ENCODE measurements around the gene TICAM1. TPM values are rescaled to one million over a fixed set of nuclear protein-coding genes. Genes with fewer than 3 reads are reported as not detected.

Gene TICAM1
- total and polyA plus RNA-seq, 2 of the 13 experiments (the other 11 are each of a cell fraction or from before 2014, with no cell fraction given): 0.33 to 0.95 TPM

DNA sequence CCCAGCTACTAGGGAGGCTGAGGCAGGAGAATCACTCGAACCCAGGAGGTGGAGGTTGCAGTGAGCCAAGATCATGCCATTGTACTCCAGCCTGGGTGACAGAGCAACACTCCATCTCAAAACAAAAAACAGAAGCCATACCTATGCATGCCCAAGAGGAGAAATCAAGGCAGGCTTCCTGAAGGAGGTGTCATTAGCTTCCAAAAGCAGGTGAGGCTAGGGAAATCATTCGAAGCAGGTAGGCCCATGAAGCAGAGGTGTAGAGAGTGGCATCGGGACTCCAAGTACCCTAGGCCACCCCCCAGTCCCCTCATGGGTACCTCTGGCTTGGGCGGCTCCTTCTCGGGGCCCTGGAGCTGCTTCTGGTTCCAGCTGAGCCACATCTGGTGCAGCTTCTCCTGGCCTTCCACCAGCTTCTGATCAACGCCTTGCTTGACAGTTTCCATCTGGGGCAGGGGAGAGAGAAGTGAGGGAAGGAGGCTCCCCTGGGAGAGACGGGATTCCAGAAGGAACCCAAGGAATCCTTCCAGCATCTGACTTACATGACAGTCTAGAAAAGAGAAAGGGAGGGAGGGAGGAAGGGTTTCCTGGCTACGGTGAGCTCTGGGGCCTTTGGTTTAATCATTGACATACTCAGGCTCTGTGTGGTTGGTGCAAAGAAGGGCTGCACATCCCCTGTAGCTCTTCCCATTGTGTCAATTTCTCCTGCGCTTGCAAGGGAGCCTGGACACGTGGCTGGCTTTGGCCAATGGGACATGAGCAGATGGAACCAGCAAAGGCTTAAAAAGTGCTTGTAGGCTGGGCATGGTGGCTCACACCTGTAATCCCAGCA is 13.1 kb upstream of the TICAM1 start (continued):
- TF ChIP-seq, protein P1, sequence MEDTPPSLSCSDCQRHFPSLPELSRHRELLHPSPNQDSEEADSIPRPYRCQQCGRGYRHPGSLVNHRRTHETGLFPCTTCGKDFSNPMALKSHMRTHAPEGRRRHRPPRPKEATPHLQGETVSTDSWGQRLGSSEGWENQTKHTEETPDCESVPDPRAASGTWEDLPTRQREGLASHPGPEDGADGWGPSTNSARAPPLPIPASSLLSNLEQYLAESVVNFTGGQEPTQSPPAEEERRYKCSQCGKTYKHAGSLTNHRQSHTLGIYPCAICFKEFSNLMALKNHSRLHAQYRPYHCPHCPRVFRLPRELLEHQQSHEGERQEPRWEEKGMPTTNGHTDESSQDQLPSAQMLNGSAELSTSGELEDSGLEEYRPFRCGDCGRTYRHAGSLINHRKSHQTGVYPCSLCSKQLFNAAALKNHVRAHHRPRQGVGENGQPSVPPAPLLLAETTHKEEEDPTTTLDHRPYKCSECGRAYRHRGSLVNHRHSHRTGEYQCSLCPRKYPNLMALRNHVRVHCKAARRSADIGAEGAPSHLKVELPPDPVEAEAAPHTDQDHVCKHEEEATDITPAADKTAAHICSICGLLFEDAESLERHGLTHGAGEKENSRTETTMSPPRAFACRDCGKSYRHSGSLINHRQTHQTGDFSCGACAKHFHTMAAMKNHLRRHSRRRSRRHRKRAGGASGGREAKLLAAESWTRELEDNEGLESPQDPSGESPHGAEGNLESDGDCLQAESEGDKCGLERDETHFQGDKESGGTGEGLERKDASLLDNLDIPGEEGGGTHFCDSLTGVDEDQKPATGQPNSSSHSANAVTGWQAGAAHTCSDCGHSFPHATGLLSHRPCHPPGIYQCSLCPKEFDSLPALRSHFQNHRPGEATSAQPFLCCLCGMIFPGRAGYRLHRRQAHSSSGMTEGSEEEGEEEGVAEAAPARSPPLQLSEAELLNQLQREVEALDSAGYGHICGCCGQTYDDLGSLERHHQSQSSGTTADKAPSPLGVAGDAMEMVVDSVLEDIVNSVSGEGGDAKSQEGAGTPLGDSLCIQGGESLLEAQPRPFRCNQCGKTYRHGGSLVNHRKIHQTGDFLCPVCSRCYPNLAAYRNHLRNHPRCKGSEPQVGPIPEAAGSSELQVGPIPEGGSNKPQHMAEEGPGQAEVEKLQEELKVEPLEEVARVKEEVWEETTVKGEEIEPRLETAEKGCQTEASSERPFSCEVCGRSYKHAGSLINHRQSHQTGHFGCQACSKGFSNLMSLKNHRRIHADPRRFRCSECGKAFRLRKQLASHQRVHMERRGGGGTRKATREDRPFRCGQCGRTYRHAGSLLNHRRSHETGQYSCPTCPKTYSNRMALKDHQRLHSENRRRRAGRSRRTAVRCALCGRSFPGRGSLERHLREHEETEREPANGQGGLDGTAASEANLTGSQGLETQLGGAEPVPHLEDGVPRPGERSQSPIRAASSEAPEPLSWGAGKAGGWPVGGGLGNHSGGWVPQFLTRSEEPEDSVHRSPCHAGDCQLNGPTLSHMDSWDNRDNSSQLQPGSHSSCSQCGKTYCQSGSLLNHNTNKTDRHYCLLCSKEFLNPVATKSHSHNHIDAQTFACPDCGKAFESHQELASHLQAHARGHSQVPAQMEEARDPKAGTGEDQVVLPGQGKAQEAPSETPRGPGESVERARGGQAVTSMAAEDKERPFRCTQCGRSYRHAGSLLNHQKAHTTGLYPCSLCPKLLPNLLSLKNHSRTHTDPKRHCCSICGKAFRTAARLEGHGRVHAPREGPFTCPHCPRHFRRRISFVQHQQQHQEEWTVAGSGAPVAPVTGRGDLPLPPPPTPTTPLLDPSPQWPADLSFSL (CRISPR knock-in tag; IDR thresholded peaks at IDR 0.05): no peak
- TF ChIP-seq RAD21 (CRISPR knock-in tag; IDR thresholded peaks at IDR 0.05) (no peak), TAF1 (CRISPR knock-in tag; IDR thresholded peaks at IDR 0.05) (no peak), KDM6A (CRISPR knock-in tag; IDR thresholded peaks at IDR 0.05; ENCODE audit: low read depth) (no peak), SRSF1 (optimal IDR thresholded peaks at IDR 0.05; ENCODE audit: low read depth, low read length) (no peak), NAIF1 (CRISPR knock-in tag; IDR thresholded peaks at IDR 0.05; ENCODE audit: borderline replicate concordance) (no peak), FOXA1 (IDR thresholded peaks at IDR 0.05) (no peak), FOXA1 (CRISPR knock-in tag; IDR thresholded peaks at IDR 0.05) (no peak), AGO1 (IDR thresholded peaks at IDR 0.05; ENCODE audit: low read depth, low read length, poor library complexity, severe bottlenecking) (no peak), ZFP36 (IDR thresholded peaks at IDR 0.05; ENCODE audit: borderline replicate concordance, low read depth, low read length, partially characterized antibody) (peak; percentile 87), HDAC1 (CRISPR knock-in tag; IDR thresholded peaks at IDR 0.05) (no peak), BRD4 (CRISPR knock-in tag; IDR thresholded peaks at IDR 0.05) (no peak), ZNF3 (CRISPR knock-in tag; IDR thresholded peaks at IDR 0.05) (no peak), ZNF460 (CRISPR knock-in tag; IDR thresholded peaks at IDR 0.05; ENCODE audit: borderline replicate concordance) (0 out of 2 replicates have a peak, but pooled peaks have one; percentile 61)
- TF ChIP-seq, protein P2, sequence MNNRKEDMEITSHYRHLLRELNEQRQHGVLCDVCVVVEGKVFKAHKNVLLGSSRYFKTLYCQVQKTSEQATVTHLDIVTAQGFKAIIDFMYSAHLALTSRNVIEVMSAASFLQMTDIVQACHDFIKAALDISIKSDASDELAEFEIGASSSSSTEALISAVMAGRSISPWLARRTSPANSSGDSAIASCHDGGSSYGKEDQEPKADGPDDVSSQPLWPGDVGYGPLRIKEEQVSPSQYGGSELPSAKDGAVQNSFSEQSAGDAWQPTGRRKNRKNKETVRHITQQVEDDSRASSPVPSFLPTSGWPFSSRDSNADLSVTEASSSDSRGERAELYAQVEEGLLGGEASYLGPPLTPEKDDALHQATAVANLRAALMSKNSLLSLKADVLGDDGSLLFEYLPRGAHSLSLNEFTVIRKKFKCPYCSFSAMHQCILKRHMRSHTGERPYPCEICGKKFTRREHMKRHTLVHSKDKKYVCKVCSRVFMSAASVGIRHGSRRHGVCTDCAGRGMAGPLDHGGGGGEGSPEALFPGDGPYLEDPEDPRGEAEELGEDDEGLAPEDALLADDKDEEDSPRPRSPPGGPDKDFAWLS (CRISPR knock-in tag; IDR thresholded peaks at IDR 0.05; ENCODE audit: borderline replicate concordance): no peak
- TF ChIP-seq, protein P3, sequence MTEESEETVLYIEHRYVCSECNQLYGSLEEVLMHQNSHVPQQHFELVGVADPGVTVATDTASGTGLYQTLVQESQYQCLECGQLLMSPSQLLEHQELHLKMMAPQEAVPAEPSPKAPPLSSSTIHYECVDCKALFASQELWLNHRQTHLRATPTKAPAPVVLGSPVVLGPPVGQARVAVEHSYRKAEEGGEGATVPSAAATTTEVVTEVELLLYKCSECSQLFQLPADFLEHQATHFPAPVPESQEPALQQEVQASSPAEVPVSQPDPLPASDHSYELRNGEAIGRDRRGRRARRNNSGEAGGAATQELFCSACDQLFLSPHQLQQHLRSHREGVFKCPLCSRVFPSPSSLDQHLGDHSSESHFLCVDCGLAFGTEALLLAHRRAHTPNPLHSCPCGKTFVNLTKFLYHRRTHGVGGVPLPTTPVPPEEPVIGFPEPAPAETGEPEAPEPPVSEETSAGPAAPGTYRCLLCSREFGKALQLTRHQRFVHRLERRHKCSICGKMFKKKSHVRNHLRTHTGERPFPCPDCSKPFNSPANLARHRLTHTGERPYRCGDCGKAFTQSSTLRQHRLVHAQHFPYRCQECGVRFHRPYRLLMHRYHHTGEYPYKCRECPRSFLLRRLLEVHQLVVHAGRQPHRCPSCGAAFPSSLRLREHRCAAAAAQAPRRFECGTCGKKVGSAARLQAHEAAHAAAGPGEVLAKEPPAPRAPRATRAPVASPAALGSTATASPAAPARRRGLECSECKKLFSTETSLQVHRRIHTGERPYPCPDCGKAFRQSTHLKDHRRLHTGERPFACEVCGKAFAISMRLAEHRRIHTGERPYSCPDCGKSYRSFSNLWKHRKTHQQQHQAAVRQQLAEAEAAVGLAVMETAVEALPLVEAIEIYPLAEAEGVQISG (CRISPR knock-in tag; IDR thresholded peaks at IDR 0.05): no peak
- TF ChIP-seq, protein P4, sequence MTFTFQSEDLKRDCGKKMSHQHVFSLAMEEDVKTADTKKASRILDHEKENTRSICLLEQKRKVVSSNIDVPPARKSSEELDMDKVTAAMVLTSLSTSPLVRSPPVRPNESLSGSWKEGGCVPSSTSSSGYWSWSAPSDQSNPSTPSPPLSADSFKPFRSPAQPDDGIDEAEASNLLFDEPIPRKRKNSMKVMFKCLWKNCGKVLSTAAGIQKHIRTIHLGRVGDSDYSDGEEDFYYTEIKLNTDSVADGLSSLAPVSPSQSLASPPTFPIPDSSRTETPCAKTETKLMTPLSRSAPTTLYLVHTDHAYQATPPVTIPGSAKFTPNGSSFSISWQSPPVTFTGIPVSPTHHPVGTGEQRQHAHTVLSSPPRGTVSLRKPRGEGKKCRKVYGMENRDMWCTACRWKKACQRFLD (CRISPR knock-in tag; IDR thresholded peaks at IDR 0.05; ENCODE audit: borderline replicate concordance): no peak

Data from HepG2 (cell line).